NCI-H526 (cell line): ENCODE data around the gene SREBF2.

Source experiments
- DNase-seq, 2 experiments: peaks; one replicate each; lab custom pipeline; 2025; lab: John Stamatoyannopoulos, UW

SREBF2 gene

GRCh38 chr22:41908411-41909309 is 75.8 kb downstream of the SREBF2 start:
- DNase-seq: no peak

GRCh38 chr22:41909310-41910049 is 76.6 kb downstream of the SREBF2 start:
- DNase-seq: no peak

GRCh38 chr22:41910050-41911000 is 77.4 kb downstream of the SREBF2 start:
- peak in 1 of 2 experiments; percentile 38 for DNase-seq

GRCh38 chr22:41911001-41911611 is 78.2 kb downstream of the SREBF2 start:
- DNase-seq: no peak

GRCh38 chr22:41912338-41913039 is 79.6 kb downstream of the SREBF2 start:
- DNase-seq: no peak

- no peak for DNase-seq
These were observed 80.3 kb downstream of the SREBF2 start for GRCh38 chr22:41913040-41913719.

GRCh38 chr22:41913842-41914534 is 81.1 kb downstream of the SREBF2 start:
- DNase-seq: no peak

GRCh38 chr22:41914611-41915034 is 81.7 kb downstream of the SREBF2 start:
- no peak for DNase-seq

- DNase-seq: peak in 1 of 2 experiments; percentile 37
These were observed 82.3 kb downstream of the SREBF2 start, which contains the start of gene SHISA8 for GRCh38 chr22:41915035-41915785. SHISA8 (minus strand) TSS chr22:41915074; CDS start chr22:41914667, 407 bp downstream.

GRCh38 chr22:41915786-41916493 is 83.0 kb downstream of the SREBF2 start:
- DNase-seq: no peak

GRCh38 chr22:41916745-41917358 is 83.9 kb downstream of the SREBF2 start:
- no peak for DNase-seq

GRCh38 chr22:41917375-41917902 is 84.5 kb downstream of the SREBF2 start:
- no peak for DNase-seq

- DNase-seq: peak in 1 of 2 experiments; percentile 21
These were observed 85.2 kb downstream of the SREBF2 start for GRCh38 chr22:41917903-41918791.

GRCh38 chr22:41919357-41920224 is 86.7 kb downstream of the SREBF2 start:
- peak in 1 of 2 experiments; percentile 54 for DNase-seq

- DNase-seq: no peak
These were observed 87.5 kb downstream of the SREBF2 start for GRCh38 chr22:41920271-41920976.
